BE2C (cell line): Measurements from ENCODE around the gene AFF1.
A peak's percentile ranks its signal among the peaks of the same experiment; 100 is the strongest.

Experiments
- DNase-seq: peaks from one replicate; pipeline ENCODE4 v3.0.0-alpha.2; 2020
- H3K27me3 ChIP-seq: fragments of 250-450 bp; sonication (Bioruptor Pico); 2 replicates; pipeline ENCODE4 v1.5.1; 2020; ENCODE audit warnings: mild to moderate bottlenecking
- H3K36me3 ChIP-seq: fragments of 250-450 bp; sonication (Bioruptor Pico); 2 replicates; pipeline ENCODE4 v1.5.1; 2020; ENCODE audit warnings: mild to moderate bottlenecking
- H3K4me1 ChIP-seq: fragments of 250-450 bp; sonication (Bioruptor Pico); 2 replicates; pipeline ENCODE4 v1.5.1; 2020
- H3K4me3 ChIP-seq: 2 replicates; pipeline ENCODE4 v1.5.1; 2011; ENCODE audit warnings: low read depth, low read length
- H3K9me3 ChIP-seq: fragments of 250-450 bp; sonication (Bioruptor Pico); 2 replicates; pipeline ENCODE4 v1.5.1; 2020
- CTCF ChIP-seq: IDR thresholded peaks from 2 replicates; pipeline ENCODE4 v1.5.1; 2012; ENCODE audit warnings: mild to moderate bottlenecking, low read depth, low read length

The AFF1 gene

DNA sequence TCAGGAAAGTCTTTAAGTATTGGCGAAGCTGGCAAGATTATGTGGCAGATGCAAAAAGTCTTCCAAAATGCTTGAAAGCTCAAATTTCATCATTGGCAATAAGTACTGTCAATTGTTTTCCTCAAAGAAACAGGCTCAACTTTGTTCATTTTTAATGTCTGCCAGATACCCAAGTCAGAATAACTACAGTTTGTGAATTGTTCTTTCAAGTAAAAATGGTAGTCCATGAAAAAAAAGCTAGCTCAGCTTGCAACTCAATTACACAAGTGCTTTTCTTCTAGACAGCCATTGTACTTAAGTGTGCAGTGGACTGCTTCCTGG lies 70.5 kb downstream of the AFF1 start:
- no peak overlapping the region for H3K4me3 ChIP-seq
- no peaks in the 10 kb centered on the region for H3K27me3 ChIP-seq
- H3K36me3 ChIP-seq, result no peaks in the 10 kb centered on the region
- no peak for TF ChIP-seq CTCF
- H3K9me3 ChIP-seq, result no peaks in the 10 kb centered on the region
- H3K4me1 ChIP-seq, result peaks cover 12% of the 10 kb centered on the region
- DNase-seq, result no peak

DNA sequence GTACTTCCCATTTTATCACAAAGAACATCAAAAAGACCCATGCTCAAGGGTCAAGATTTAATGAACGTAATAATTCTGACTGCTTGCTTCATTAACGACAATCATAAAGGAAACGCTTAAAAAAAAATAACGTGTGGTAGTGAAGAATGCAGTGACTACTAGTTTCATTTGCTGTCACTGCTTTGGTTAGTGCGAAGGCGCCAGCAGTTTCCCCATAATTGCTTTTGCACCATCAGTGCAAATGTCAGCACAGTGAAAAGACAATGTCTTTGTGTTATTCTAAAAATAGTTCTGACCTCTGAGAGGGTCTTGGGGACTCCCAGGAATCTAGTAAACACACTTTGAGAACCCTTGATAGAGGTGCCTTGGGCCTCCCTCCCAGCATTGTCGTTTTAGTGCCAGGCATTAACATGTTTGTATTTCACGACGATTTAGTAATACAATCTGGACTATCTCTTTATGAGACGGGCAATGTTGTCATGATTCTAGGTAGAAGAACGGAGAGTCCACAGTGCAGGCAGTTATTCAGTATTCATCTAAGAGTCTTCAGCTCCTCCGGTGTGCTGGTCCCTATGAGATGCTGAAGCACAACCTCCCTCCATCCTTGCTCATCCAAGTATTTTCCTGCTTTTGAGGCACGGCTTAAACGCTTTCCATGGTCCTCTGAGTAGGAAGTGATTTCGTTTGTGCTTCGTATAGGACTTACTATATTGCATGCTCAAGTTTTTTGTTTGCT lies 71.0 kb downstream of the AFF1 start:
- TF ChIP-seq CTCF, result no peak
- H3K4me3 ChIP-seq, result peak overlapping the region; percentile 86
- DNase-seq, result no peak
- no peaks in the 10 kb centered on the region for H3K36me3 ChIP-seq
- no peaks in the 10 kb centered on the region for H3K27me3 ChIP-seq
- H3K9me3 ChIP-seq, result no peaks in the 10 kb centered on the region
- H3K4me1 ChIP-seq, result peaks cover 12% of the 10 kb centered on the region

DNA sequence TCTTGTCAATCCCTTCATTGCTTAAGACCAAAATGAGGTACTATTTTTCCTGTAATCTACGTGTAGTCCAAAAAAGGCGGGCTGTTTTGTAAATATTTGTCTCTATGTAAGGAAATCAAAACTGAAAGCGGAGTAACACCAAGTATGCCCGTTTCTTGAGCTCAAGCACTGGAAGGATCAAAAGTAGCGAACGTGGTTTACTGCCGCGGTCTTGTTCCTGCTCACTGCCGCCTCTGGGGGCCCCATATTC lies 71.5 kb downstream of the AFF1 start:
- no peak; the same call in 1 of the 2 replicates for TF ChIP-seq CTCF
- Histone ChIP-seq H3K36me3 (no peaks in the 10 kb centered on the region), H3K9me3 (no peaks in the 10 kb centered on the region), H3K4me1 (peaks cover 12% of the 10 kb centered on the region), H3K4me3 (peak overlapping the region; percentile 86), H3K27me3 (no peaks in the 10 kb centered on the region)
- no peak for DNase-seq

- Histone ChIP-seq H3K4me3 (peak overlapping the region; percentile 86), H3K27me3 (no peaks in the 10 kb centered on the region), H3K9me3 (no peaks in the 10 kb centered on the region), H3K4me1 (peaks cover 12% of the 10 kb centered on the region), H3K36me3 (no peaks in the 10 kb centered on the region)
- peak; percentile 96 for DNase-seq
- TF ChIP-seq CTCF, result 0 out of 2 replicates have a peak, but pooled peaks have one; percentile 20
Observed at GRCh38 chr4:87006676-87007527, 72.1 kb downstream of the AFF1 start.

DNA sequence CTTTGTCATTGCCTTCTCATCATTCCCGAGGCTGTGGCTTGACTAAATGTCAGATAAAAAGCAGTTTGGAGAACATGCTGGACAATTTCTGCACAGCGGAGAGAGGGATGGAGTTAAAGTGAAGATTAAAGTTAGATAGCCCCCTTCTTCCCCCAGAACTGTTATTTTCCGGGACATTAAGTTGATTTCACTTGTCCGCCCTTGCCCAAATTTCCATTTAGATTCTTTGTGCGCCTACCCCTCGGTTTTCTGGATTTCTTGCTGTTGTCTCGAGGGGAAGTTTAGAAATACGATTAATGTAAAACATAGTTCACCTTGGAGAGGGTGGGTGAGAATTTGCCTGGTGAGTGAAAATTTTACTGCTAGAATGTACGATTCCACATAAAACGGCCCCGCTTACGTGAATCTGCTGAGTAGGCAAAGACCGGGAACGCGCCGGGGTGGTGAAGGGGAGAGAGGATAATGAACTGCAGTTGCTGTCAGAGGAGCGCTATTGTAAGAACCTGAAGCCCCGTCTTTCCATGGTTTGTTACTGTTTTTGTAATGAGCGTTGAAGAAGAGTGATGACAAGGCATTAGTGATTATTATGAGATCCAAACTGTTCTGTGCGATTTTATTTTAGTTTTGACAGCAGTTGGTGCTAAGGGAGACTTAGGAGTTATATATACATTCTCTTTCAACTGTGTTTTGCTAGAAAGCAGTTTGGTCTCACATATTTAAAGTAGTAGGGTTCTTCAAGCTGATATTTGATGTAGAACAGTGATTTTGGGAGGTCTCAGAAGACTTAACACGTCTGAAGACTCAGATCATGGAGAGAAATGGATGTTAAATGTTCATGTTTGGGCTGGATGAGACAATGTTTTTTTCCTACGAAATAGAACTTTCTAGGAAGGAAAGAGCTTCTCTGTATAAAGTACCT lies 73.0 kb downstream of the AFF1 start:
- H3K4me1 ChIP-seq, result peaks cover 16% of the 10 kb centered on the region
- peak overlapping the region; percentile 86 for H3K4me3 ChIP-seq

More for the DNA sequence above, 73.0 kb downstream of the AFF1 start:
- peak; percentile 69 for DNase-seq
- Histone ChIP-seq H3K9me3 (no peaks in the 10 kb centered on the region), H3K27me3 (no peaks in the 10 kb centered on the region), H3K36me3 (no peaks in the 10 kb centered on the region)
- no peak for TF ChIP-seq CTCF
